Neural crest cell (in vitro differentiated cells): Measurements from ENCODE around the gene PRKAG1. TPM values are rescaled to one million over a fixed set of nuclear protein-coding genes. Genes with fewer than 3 reads are reported as not detected.

Source experiments
- DNase-seq: peaks from one replicate; pipeline ENCODE4 v3.0.0; 2021; ENCODE audit warnings: low read depth, mixed read lengths, low spot score
- H3K27ac Mint-ChIP-seq: one replicate; pipeline ENCODE4 v1.8.0; 2021; ENCODE audit warnings: mild to moderate bottlenecking, mixed read lengths; ENCODE audit not compliant: unreplicated experiment
- H3K27me3 Mint-ChIP-seq: 2 replicates; pipeline ENCODE4 v1.8.0; 2021; ENCODE audit warnings: low read depth, mild to moderate bottlenecking, mixed read lengths
- H3K36me3 Mint-ChIP-seq: 2 replicates; pipeline ENCODE4 v1.8.0; 2021; ENCODE audit warnings: low read depth, mild to moderate bottlenecking, mixed read lengths
- H3K4me1 Mint-ChIP-seq: 2 replicates; pipeline ENCODE4 v1.8.0; 2021; ENCODE audit warnings: mixed read lengths
- H3K4me3 Mint-ChIP-seq: one replicate; pipeline ENCODE4 v1.8.0; 2021; ENCODE audit warnings: mild to moderate bottlenecking, mixed read lengths
- H3K9me3 Mint-ChIP-seq: 2 replicates; pipeline ENCODE4 v1.8.0; 2021; ENCODE audit warnings: mixed read lengths
- CTCF ChIP-seq: fragments of 200-600 bp; sonication (generic); conservative IDR thresholded peaks from 2 replicates; pipeline ENCODE4 v1.5.0; 2021; ENCODE audit warnings: antibody characterized with exemption, mild to moderate bottlenecking
- total RNA-seq: library from RNA; stranded (reverse); gene quantifications from 2 replicates; pipeline ENCODE4 v1.2.1, GENCODE V29; 2021

The PRKAG1 gene
- total RNA-seq, 1 donor from 2014 or later = 58.5 TPM

GRCh38 chr12:49046129-49046895 is 27.7 kb upstream of the PRKAG1 start:
- no peaks in the 10 kb centered on the region for H3K27me3 Mint-ChIP-seq
- no peak for TF ChIP-seq CTCF
- H3K36me3 Mint-ChIP-seq = peaks cover 21% of the 10 kb centered on the region
- H3K4me3 Mint-ChIP-seq = no peak overlapping the region
- H3K9me3 Mint-ChIP-seq = no peaks in the 10 kb centered on the region
- DNase-seq = no peak
- H3K27ac Mint-ChIP-seq = peak overlapping the region; percentile 43
- no peaks in the 10 kb centered on the region for H3K4me1 Mint-ChIP-seq

- Mint-ChIP-seq H3K36me3 (peaks cover 21% of the 10 kb centered on the region), H3K4me3 (no peak overlapping the region), H3K27me3 (no peaks in the 10 kb centered on the region), H3K9me3 (no peaks in the 10 kb centered on the region), H3K4me1 (no peaks in the 10 kb centered on the region), H3K27ac (no peak overlapping the region)
- TF ChIP-seq CTCF = no peak
- no peak for DNase-seq
Observed at GRCh38 chr12:49044660-49045059, 26.1 kb upstream of the PRKAG1 start.

- no peak overlapping the region for H3K27ac Mint-ChIP-seq
Observed at GRCh38 chr12:49043856-49044258, 25.3 kb upstream of the PRKAG1 start.

GRCh38 chr12:49043241-49043640 is 24.7 kb upstream of the PRKAG1 start:
- TF ChIP-seq CTCF = no peak
- Mint-ChIP-seq H3K27me3 (no peaks in the 10 kb centered on the region), H3K4me1 (no peaks in the 10 kb centered on the region), H3K4me3 (no peak overlapping the region), H3K27ac (no peak overlapping the region), H3K9me3 (no peaks in the 10 kb centered on the region), H3K36me3 (peaks cover 18% of the 10 kb centered on the region)
- DNase-seq = no peak

More at GRCh38 chr12:49043856-49044258, 25.3 kb upstream of the PRKAG1 start:
- no peaks in the 10 kb centered on the region for H3K4me1 Mint-ChIP-seq
- H3K9me3 Mint-ChIP-seq = no peaks in the 10 kb centered on the region
- peaks cover 21% of the 10 kb centered on the region for H3K36me3 Mint-ChIP-seq
- no peak overlapping the region for H3K4me3 Mint-ChIP-seq
- peak; percentile 71 for DNase-seq
- no peaks in the 10 kb centered on the region for H3K27me3 Mint-ChIP-seq
- peak; percentile 64 for TF ChIP-seq CTCF

- H3K27me3 Mint-ChIP-seq = no peaks in the 10 kb centered on the region
- peaks cover 14% of the 10 kb centered on the region for H3K36me3 Mint-ChIP-seq
- no peak overlapping the region for H3K4me3 Mint-ChIP-seq
- H3K27ac Mint-ChIP-seq = no peak overlapping the region
- no peak for TF ChIP-seq CTCF
- H3K4me1 Mint-ChIP-seq = no peaks in the 10 kb centered on the region
- no peaks in the 10 kb centered on the region for H3K9me3 Mint-ChIP-seq
- DNase-seq = no peak
Observed at GRCh38 chr12:49041881-49042484, 23.4 kb upstream of the PRKAG1 start.
